Esophagus (tissue), 2 donors: ENCODE results near the gene DALRD3. TPM values are rescaled to one million over a fixed set of nuclear protein-coding genes. Genes with fewer than 3 reads are reported as not detected.

Source experiments
- H3K27ac ChIP-seq, 2 donors: one replicate each; pipeline ENCODE4 v1.5.1; 2013; ENCODE audit warnings: low read depth in 2 of 2, mild to moderate bottlenecking in 2 of 2, inconsistent platforms in 1 of 2, low read length in 1 of 2, moderate library complexity in 1 of 2
- H3K27me3 ChIP-seq, 2 donors: one replicate each; pipeline ENCODE4 v1.6.1; 2013; ENCODE audit warnings: low read length in 2 of 2, control low read depth in 1 of 2, mild to moderate bottlenecking in 1 of 2; ENCODE audit not compliant: insufficient read depth in 2 of 2, control insufficient read depth in 1 of 2
- H3K36me3 ChIP-seq, 2 donors: one replicate each; pipeline ENCODE4 v1.6.1; 2013; ENCODE audit warnings: low read length in 1 of 2; ENCODE audit not compliant: control insufficient read depth in 2 of 2, insufficient read depth in 2 of 2
- H3K4me1 ChIP-seq, 2 donors: one replicate each; pipeline ENCODE4 v1.6.1; 2013; ENCODE audit warnings: low read length in 1 of 2; ENCODE audit not compliant: control insufficient read depth in 2 of 2, insufficient read depth in 2 of 2
- H3K4me3 ChIP-seq, 2 donors: one replicate each; pipeline ENCODE4 v1.5.1; 2013; ENCODE audit warnings: low read length in 2 of 2, mild to moderate bottlenecking in 2 of 2, low read depth in 1 of 2, moderate library complexity in 1 of 2
- H3K9me3 ChIP-seq, 2 donors: one replicate each; pipeline ENCODE4 v1.6.1; 2013; ENCODE audit warnings: mild to moderate bottlenecking in 2 of 2, low read depth in 1 of 2, low read length in 1 of 2, moderate library complexity in 1 of 2; ENCODE audit not compliant: control insufficient read depth in 2 of 2, insufficient read depth in 1 of 2
- WGBS, 2 donors: extraction: QIAGEN DNeasy Blood & Tissue Kit; methylation state at CpG; one replicate each; pipeline ENCODE4 v1.1.7; 2013; 5-methylcytosine and 5-hydroxymethylcytosine counted together
- polyA plus RNA-seq, 2 donors: library from polyadenylated mRNA; stranded (reverse); fragments of 200-250 nt; gene quantifications; one replicate each; pipeline ENCODE4 v1.2.3, GENCODE V29; 2013
- donor health status: healthy with polysubstance abuse.
- donor health status: Bipolar disorder and iron deficiency.

Gene DALRD3
- polyA plus RNA-seq, 2 donors, result 22.2 to 26.9 TPM

- no peak overlapping the region for H3K27ac ChIP-seq
- H3K4me1 ChIP-seq, result no peaks in the 10 kb centered on the region
- H3K27me3 ChIP-seq, result no peaks in the 10 kb centered on the region
- no peak overlapping the region for H3K4me3 ChIP-seq
- H3K36me3 ChIP-seq, result peaks cover 0 to 6% of the 10 kb centered on the region in 2 donors
- no peaks in the 10 kb centered on the region for H3K9me3 ChIP-seq
- 84 to 86% methylated on average over 8 of the region's 8 CpGs for WGBS, 2 donors
These were observed 21.2 kb downstream of the DALRD3 start for GRCh38 chr3:48997102-48997635.

- H3K9me3 ChIP-seq, result no peaks in the 10 kb centered on the region
- no peak overlapping the region for H3K27ac ChIP-seq
- peaks cover 0 to 6% of the 10 kb centered on the region in 2 donors for H3K36me3 ChIP-seq
- 90 to 93% methylated on average over 8 of the region's 8 CpGs for WGBS, 2 donors
- peaks cover 0 to 2% of the 10 kb centered on the region in 2 donors for H3K4me1 ChIP-seq
- H3K4me3 ChIP-seq, result no peak overlapping the region
- H3K27me3 ChIP-seq, result no peaks in the 10 kb centered on the region
These were observed 21.7 kb downstream of the DALRD3 start for GRCh38 chr3:48996640-48997039.

GRCh38 chr3:48993834-48994233 lies 24.5 kb downstream of the DALRD3 start:
- Histone ChIP-seq H3K4me3 (no peak overlapping the region), H3K9me3 (no peaks in the 10 kb centered on the region), H3K36me3 (peaks cover 0 to 6% of the 10 kb centered on the region in 2 donors), H3K27me3 (no peaks in the 10 kb centered on the region), H3K27ac (no peak overlapping the region), H3K4me1 (peaks cover 3 to 12% of the 10 kb centered on the region in 2 donors)

- peaks cover 3 to 12% of the 10 kb centered on the region in 2 donors for H3K4me1 ChIP-seq
- H3K27me3 ChIP-seq, result no peaks in the 10 kb centered on the region
- H3K4me3 ChIP-seq, result no peak overlapping the region
- no peaks in the 10 kb centered on the region for H3K9me3 ChIP-seq
- WGBS, 2 donors, result 61 to 66% methylated on average over 5 of the region's 5 CpGs
- peak overlapping the region in 1 of 2 donors; percentile 37 for H3K27ac ChIP-seq
- peaks cover 0 to 6% of the 10 kb centered on the region in 2 donors for H3K36me3 ChIP-seq
These were observed 26.4 kb downstream of the DALRD3 start for GRCh38 chr3:48991851-48992545.

- peak overlapping the region; percentile 92 to 95 for H3K27ac ChIP-seq
- peaks cover 0 to 2% of the 10 kb centered on the region in 2 donors for H3K36me3 ChIP-seq
- H3K27me3 ChIP-seq, result no peaks in the 10 kb centered on the region
- 4 to 6% methylated on average over 34 to 40 of the region's 40 CpGs for WGBS, 2 donors
- peak overlapping the region; percentile 88 to 91 for H3K4me3 ChIP-seq
- H3K4me1 ChIP-seq, result peaks cover 3 to 12% of the 10 kb centered on the region in 2 donors
- no peaks in the 10 kb centered on the region for H3K9me3 ChIP-seq
These were observed 27.5 kb downstream of the DALRD3 start for GRCh38 chr3:48990636-48991469.

GRCh38 chr3:48989796-48990635 lies 28.4 kb downstream of the DALRD3 start, which contains the start of gene P4HTM:
P4HTM (plus strand) TSS chr3:48990241; CDS start chr3:48990257, 16 bp downstream.
- H3K4me1 ChIP-seq, result peaks cover 3 to 12% of the 10 kb centered on the region in 2 donors

GRCh38 chr3:48989126-48989795 lies 29.1 kb downstream of the DALRD3 start:
- H3K4me3 ChIP-seq, result peak overlapping the region; percentile 88 to 91
- H3K27me3 ChIP-seq, result no peaks in the 10 kb centered on the region
- H3K9me3 ChIP-seq, result no peaks in the 10 kb centered on the region
- H3K4me1 ChIP-seq, result peaks cover 3 to 12% of the 10 kb centered on the region in 2 donors
- peaks cover 0 to 7% of the 10 kb centered on the region in 2 donors for H3K36me3 ChIP-seq
- H3K27ac ChIP-seq, result peak overlapping the region; percentile 92 to 95
- 4 to 6% methylated on average over 21 of the region's 21 CpGs for WGBS, 2 donors

More at GRCh38 chr3:48989796-48990635, 28.4 kb downstream of the DALRD3 start, which contains the start of gene P4HTM:
- WGBS, 2 donors, result 0 to 1% methylated on average over 69 to 91 of the region's 91 CpGs
- Histone ChIP-seq H3K36me3 (peaks cover 0 to under 1% of the 10 kb centered on the region in 2 donors), H3K27ac (peak within 1 kb of the TSS; percentile 92 to 95), H3K9me3 (no peaks in the 10 kb centered on the region), H3K4me3 (peak within 1 kb of the TSS; percentile 88 to 91), H3K27me3 (no peaks in the 10 kb centered on the region)

GRCh38 chr3:48985831-48986376 lies 32.5 kb downstream of the DALRD3 start:
- no peaks in the 10 kb centered on the region for H3K9me3 ChIP-seq
- H3K27me3 ChIP-seq, result no peaks in the 10 kb centered on the region
- peaks cover 0 to 23% of the 10 kb centered on the region in 2 donors for H3K36me3 ChIP-seq
- H3K27ac ChIP-seq, result no peak overlapping the region
- H3K4me1 ChIP-seq, result peaks cover 3 to 5% of the 10 kb centered on the region in 2 donors
- no peak overlapping the region for H3K4me3 ChIP-seq
- WGBS, 2 donors, result 88 to 89% methylated on average over 7 of the region's 7 CpGs
